HG03354 (cell line): ENCODE data around the gene NTM.

Source experiments
- ATAC-seq: cut with Tn5 transposase; IDR thresholded peaks from one replicate; pipeline ENCODE4 v1.9.1; 2021; ENCODE audit warnings: mild to moderate bottlenecking; ENCODE audit not compliant: unreplicated experiment, poor library complexity, severe bottlenecking

The NTM gene

GRCh38 chr11:131980888-131981668, 610.7 kb downstream of the NTM start:
- no peak for ATAC-seq

- ATAC-seq: no peak
These were observed 611.7 kb downstream of the NTM start for GRCh38 chr11:131982154-131982553.

- ATAC-seq: no peak
These were observed 615.5 kb downstream of the NTM start for GRCh38 chr11:131985846-131986301.

GRCh38 chr11:131987703-131988102, 617.3 kb downstream of the NTM start:
- ATAC-seq: no peak

GRCh38 chr11:131991606-131992005, 621.2 kb downstream of the NTM start:
- no peak for ATAC-seq

GRCh38 chr11:131993246-131993645, 622.8 kb downstream of the NTM start:
- no peak for ATAC-seq

- no peak for ATAC-seq
These were observed 627.6 kb downstream of the NTM start for GRCh38 chr11:131998020-131998419.

- ATAC-seq: no peak
These were observed 628.7 kb downstream of the NTM start for GRCh38 chr11:131999084-131999483.

- no peak for ATAC-seq
These were observed 629.5 kb downstream of the NTM start for GRCh38 chr11:131999955-132000354.

GRCh38 chr11:132005887-132006286, 635.5 kb downstream of the NTM start:
- no peak for ATAC-seq

GRCh38 chr11:132006884-132007580, 636.6 kb downstream of the NTM start:
- ATAC-seq: no peak

GRCh38 chr11:132008226-132008625, 637.8 kb downstream of the NTM start:
- no peak for ATAC-seq

- no peak for ATAC-seq
These were observed 638.5 kb downstream of the NTM start for GRCh38 chr11:132008872-132009271.

- ATAC-seq: no peak
These were observed 649.6 kb downstream of the NTM start for GRCh38 chr11:132020001-132020400.

GRCh38 chr11:132022285-132022684, 651.9 kb downstream of the NTM start:
- no peak for ATAC-seq

- ATAC-seq: no peak
These were observed 652.5 kb downstream of the NTM start for GRCh38 chr11:132022733-132023478.

GRCh38 chr11:132024587-132025295, 654.3 kb downstream of the NTM start:
- no peak for ATAC-seq

GRCh38 chr11:132026746-132027145, 656.3 kb downstream of the NTM start:
- ATAC-seq: no peak

GRCh38 chr11:132028380-132029240, 658.2 kb downstream of the NTM start:
- ATAC-seq: peak; percentile 84
